ENCODE results near the gene ECHDC3.
"Not testable (repeated sequence)": the region's sequence is repeated elsewhere in the genome, so short reads cannot be mapped to it uniquely, and the experiment has no call there.

The ECHDC3 gene
- long read RNA-seq, donor 1, transcript ECHDC3-201 (5 exons, 1,649 nt): major isoform, 7 of 7 reads
- long read RNA-seq, donor 1, partial matches to known transcripts: 0 of 7 reads
- long read RNA-seq, donor 1, other reads (novel, unspliced or antisense): 0 of 7 reads
- long read RNA-seq, donor 2, transcript ECHDC3-201 (5 exons, 1,649 nt): major isoform, 20 of 20 reads
- long read RNA-seq, donor 2, partial matches to known transcripts: 0 of 20 reads
- long read RNA-seq, donor 2, other reads (novel, unspliced or antisense): 0 of 20 reads
- long read RNA-seq, donor 3, transcript ECHDC3-201 (5 exons, 1,649 nt): major isoform, 8 of 8 reads
- long read RNA-seq, donor 3, partial matches to known transcripts: 0 of 8 reads
- long read RNA-seq, donor 3, other reads (novel, unspliced or antisense): 0 of 8 reads
- long read RNA-seq, donor 4, partial matches to known transcripts: 0 of 3 reads
- long read RNA-seq, donor 4, other reads (novel, unspliced or antisense): 0 of 3 reads
- long read RNA-seq, donor 5, transcript ECHDC3-201 (5 exons, 1,649 nt): major isoform, 12 of 13 reads
- long read RNA-seq, donor 5, partial matches to known transcripts: 0 of 13 reads
- long read RNA-seq, donor 5, other reads (novel, unspliced or antisense): 0 of 13 reads
- long read RNA-seq, donor 6, transcript ECHDC3-201 (5 exons, 1,649 nt): major isoform, 15 of 15 reads
- long read RNA-seq, donor 6, partial matches to known transcripts: 0 of 15 reads
- long read RNA-seq, donor 6, other reads (novel, unspliced or antisense): 0 of 15 reads
- long read RNA-seq, donor 7, transcript ECHDC3-201 (5 exons, 1,649 nt): major isoform, 14 of 14 reads
- long read RNA-seq, donor 7, partial matches to known transcripts: 0 of 14 reads
- long read RNA-seq, donor 7, other reads (novel, unspliced or antisense): 0 of 14 reads
- long read RNA-seq, donor 8, transcript ECHDC3-201 (5 exons, 1,649 nt): major isoform, 7 of 7 reads
- long read RNA-seq, donor 8, partial matches to known transcripts: 0 of 7 reads
- long read RNA-seq, donor 8, other reads (novel, unspliced or antisense): 0 of 7 reads

DNA sequence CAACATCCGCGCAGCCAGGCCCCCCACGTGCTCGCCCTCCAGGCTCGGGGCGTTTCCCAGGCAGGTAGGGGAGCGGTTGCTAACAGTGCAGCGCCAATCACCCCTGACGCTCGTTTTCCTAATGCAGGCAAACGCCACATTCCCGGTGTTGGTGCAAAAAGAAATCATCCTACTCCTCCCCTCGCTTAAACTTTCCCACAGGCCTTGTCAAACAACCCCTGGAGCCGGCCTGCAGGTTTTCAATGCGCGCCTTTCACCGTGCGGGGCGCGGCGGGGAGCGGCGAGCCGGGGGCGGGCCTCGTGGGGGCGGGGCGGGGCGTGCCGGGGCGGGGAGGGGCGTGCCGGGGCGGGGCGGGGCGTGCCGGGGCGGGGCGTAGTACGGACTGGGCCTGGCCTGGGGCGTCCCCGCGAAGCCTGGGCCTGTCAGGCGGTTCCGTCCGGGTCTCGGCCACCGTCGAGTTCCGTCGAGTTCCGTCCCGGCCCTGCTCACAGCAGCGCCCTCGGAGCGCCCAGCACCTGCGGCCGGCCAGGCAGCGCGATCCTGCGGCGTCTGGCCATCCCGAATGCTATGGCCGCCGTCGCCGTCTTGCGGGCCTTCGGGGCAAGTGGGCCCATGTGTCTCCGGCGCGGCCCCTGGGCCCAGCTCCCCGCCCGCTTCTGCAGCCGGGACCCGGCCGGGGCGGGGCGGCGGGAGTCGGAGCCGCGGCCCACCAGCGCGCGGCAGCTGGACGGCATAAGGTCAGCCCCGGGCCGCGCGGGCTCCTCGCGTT is at the start of gene ECHDC3:
ECHDC3 (plus strand) TSS at position 374 of the 770 bp plus-strand sequence; CDS start at position 569, 195 bp downstream.
- DNase-seq: peak; percentile 76

GRCh38 chr10:11693376-11693775 is 48.8 kb upstream of the ECHDC3 start:
- DNase-seq: no peak

DNA sequence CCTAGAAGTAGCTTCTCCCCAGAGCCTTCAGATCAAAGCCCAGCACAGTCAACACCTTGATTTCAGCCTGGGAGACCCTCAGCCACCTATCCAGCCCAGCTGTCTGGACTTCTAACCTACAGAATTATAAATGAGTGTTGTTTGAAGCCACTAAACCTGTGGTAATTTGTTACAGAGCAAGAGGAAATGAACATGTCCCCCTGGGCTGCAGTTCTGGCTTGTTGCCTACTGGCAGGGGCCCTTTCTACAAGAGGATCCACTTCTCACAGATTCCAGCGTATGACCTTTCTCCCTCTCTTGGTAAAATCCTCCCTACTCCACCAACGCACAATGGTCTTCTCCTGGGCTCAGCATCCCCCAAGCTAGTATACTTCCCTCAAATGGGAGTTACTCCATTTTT is 46.4 kb upstream of the ECHDC3 start:
- no peak for DNase-seq

- DNase-seq: no peak
These were observed 44.3 kb upstream of the ECHDC3 start for GRCh38 chr10:11697718-11698527.

- DNase-seq: no peak
These were observed 43.3 kb upstream of the ECHDC3 start for GRCh38 chr10:11698691-11699549.

- DNase-seq: no peak
These were observed 42.6 kb upstream of the ECHDC3 start for GRCh38 chr10:11699550-11700097.

- DNase-seq: no peak
These were observed 41.6 kb upstream of the ECHDC3 start for GRCh38 chr10:11700539-11700938.

DNA sequence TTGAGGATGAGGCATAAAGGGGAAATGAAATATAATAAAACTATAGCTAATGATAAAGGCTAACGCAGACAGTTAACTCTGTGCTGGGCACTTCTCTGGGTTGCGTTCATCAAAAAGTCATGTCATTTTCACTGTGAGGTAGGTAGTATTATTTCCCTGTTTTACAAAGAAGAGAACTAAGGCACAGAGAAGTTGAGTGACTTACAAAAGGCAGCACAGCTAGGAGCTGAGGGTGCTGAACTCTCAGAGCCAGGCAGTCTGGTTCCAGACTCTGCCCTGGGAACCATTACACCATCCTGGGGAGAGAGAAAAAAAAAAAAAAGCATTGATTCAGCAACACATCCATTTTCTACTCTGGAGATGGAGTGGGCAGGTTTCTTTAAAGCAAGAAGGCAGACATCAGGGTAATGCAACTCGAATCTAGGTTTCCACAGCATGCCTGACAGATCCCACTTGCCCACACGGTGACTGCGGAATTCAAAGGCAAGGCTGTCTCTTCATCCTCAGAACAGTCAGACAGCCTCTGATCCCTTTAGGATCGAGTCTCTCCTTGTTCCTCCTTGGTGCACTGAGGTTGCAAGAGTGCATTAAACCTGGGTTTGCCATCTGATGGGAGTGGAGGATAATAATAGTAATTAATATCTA is 40.6 kb upstream of the ECHDC3 start:
- no peak for DNase-seq

- no peak for DNase-seq
These were observed 39.9 kb upstream of the ECHDC3 start for GRCh38 chr10:11702264-11702663.

GRCh38 chr10:11704092-11704491 is 38.1 kb upstream of the ECHDC3 start:
- DNase-seq: no peak

- no peak for DNase-seq
These were observed 36.5 kb upstream of the ECHDC3 start for GRCh38 chr10:11705722-11706121.

DNA sequence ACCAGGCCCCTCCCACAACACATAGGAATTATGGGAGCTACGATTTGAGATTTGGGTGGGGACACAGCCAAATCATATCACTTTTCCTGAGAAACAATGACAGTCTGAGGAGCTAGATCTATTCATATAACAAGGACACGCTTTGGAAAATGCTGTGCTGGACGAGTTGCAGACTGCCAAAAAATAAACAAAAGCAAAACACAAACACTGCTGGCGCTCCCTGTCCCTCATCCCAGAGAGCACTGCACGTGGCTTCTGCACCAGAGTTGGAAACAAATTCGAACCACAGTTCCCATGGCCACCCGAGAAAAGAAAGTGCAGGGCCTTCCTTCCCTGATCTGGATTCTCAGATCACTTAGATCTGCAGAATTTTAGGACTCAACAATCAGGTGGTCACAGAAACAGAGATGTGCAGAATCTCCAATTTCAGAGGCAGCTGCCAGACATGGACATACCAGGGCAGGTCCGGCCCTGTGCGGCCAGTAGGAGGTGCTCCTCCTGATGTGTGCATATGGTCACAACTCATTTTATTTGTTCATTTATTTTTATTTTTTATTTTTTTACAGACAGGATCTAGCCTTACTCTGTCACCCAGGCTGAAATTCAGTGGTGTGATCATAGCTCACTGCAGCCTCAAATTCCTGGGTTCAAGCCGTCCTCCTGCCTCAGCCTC is 35.2 kb upstream of the ECHDC3 start:
- DNase-seq: no peak

DNA sequence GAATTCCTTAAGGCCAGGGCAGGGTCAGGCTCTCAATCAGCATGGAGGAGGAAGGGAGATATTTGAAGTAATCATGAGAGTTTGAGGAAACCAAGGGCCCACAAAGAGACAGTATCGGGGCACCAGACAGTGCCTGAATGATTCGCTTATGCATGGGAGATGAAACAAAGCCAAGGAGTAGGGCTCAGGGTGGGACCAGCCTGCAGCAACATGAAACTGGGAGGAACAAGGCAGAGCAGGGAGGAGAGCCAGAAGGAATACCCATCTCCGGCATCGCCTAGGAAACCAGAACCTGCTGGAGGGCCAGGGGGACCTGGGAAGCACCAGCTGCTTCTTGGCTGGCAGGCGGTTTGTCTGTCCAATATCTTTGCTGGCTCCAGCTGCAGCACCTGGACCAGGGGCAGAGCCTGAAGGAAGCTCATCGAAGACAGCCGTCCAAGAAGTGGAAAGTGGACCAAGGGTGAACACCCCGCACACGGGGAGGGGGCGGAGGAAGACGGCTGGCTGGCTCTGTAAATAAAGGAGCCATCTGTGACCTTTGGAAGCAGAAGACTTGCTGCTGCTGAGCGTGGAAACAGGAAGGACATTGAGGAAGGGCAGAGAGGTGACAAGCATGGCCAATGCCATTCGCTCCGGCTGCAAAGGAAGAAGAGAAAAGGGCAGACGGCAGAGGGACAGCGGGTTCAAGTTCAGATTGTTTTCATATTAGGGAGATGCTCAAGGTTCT is 34.4 kb upstream of the ECHDC3 start:
- no peak for DNase-seq

GRCh38 chr10:11708801-11709200 is 33.4 kb upstream of the ECHDC3 start:
- DNase-seq: not testable (repeated sequence)

GRCh38 chr10:11712744-11713143 is 29.4 kb upstream of the ECHDC3 start:
- DNase-seq: no peak

- DNase-seq: no peak
These were observed 28.9 kb upstream of the ECHDC3 start for GRCh38 chr10:11713186-11713743.

DNA sequence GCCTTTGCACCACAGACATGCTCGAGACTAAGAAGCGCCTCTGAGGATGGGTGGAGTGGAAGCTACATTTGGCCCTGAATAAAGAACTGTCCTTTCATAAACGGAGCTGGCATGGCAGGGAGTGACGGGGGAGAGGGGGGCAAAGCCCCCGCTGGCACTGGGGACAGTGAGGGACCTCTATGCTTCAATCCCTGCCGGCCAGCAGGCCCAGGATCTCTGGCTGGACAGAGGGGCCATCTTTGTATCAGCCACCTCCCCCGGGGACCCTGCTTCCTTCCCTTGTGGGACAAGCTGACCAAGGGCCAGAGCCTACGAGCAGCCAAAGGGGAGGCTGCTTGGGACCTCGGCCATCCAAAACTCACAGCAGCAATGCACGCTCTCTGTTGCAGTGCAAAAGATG is 28.2 kb upstream of the ECHDC3 start:
- DNase-seq: no peak

Measured in right kidney (tissue), 9 donors.